Hepatocyte (in vitro differentiated cells): ENCODE data around the gene TRPM3. TPM values are rescaled to one million over a fixed set of nuclear protein-coding genes. Genes with fewer than 3 reads are reported as not detected.

ENCODE experiments used
- DNase-seq: peaks from one replicate; pipeline ENCODE4 v3.0.0-alpha.2; 2016; ENCODE audit warnings: low spot score
- H2AFZ ChIP-seq: fragments of 200-600 bp; sonication (generic); 2 replicates; pipeline ENCODE4 v1.6.0; 2016; ENCODE audit warnings: antibody characterized with exemption, mild to moderate bottlenecking
- H3K27ac ChIP-seq: fragments of 200-600 bp; sonication (generic); 2 replicates; pipeline ENCODE4 v1.5.1; 2016; ENCODE audit warnings: mild to moderate bottlenecking
- H3K27me3 ChIP-seq: fragments of 200-600 bp; sonication (generic); 2 replicates; pipeline ENCODE4 v1.6.1; 2016
- H3K36me3 ChIP-seq: fragments of 200-600 bp; sonication (generic); replicated peaks from 2 replicates; pipeline ENCODE4 v1.5.1; 2016; ENCODE audit warnings: low read depth; ENCODE audit not compliant: insufficient read depth
- H3K4me1 ChIP-seq: fragments of 200-600 bp; sonication (generic); 2 replicates; pipeline ENCODE4 v1.5.1; 2016; ENCODE audit warnings: mild to moderate bottlenecking, moderate library complexity; ENCODE audit not compliant: insufficient read depth
- H3K4me2 ChIP-seq: fragments of 200-600 bp; sonication (generic); 2 replicates; pipeline ENCODE4 v1.6.0; 2016
- H3K4me3 ChIP-seq: fragments of 200-600 bp; sonication (generic); 2 replicates; pipeline ENCODE4 v1.5.1; 2016; ENCODE audit warnings: mild to moderate bottlenecking
- H3K79me2 ChIP-seq: fragments of 200-600 bp; sonication (generic); 2 replicates; pipeline ENCODE4 v1.6.0; 2017; ENCODE audit warnings: mild to moderate bottlenecking
- H3K9me2 ChIP-seq: fragments of 200-600 bp; sonication (generic); replicated peaks from 2 replicates; pipeline ENCODE4 v1.6.0; 2017; ENCODE audit warnings: mild to moderate bottlenecking; ENCODE audit not compliant: insufficient read depth
- H3K9me3 ChIP-seq: fragments of 200-600 bp; sonication (generic); 2 replicates; pipeline ENCODE4 v1.5.1; 2016; ENCODE audit warnings: low read depth, mild to moderate bottlenecking
- H4K20me1 ChIP-seq: fragments of 200-600 bp; sonication (generic); 2 replicates; pipeline ENCODE4 v1.6.0; 2016; ENCODE audit warnings: mild to moderate bottlenecking; ENCODE audit not compliant: insufficient read depth, poor library complexity, severe bottlenecking
- CTCF ChIP-seq: fragments of 200-600 bp; sonication (generic); IDR thresholded peaks from 2 replicates; pipeline ENCODE4 v1.5.1; 2016; ENCODE audit warnings: antibody characterized with exemption, mild to moderate bottlenecking; ENCODE audit not compliant: poor library complexity
- EZH2 ChIP-seq: fragments of 200-600 bp; sonication (generic); IDR thresholded peaks from 2 replicates; pipeline ENCODE4 v1.6.1; 2016; ENCODE audit warnings: antibody characterized with exemption, mild to moderate bottlenecking, borderline replicate concordance
- EZH2phosphoT487 ChIP-seq: fragments of 200-600 bp; sonication (generic); IDR thresholded peaks from one replicate; pipeline ENCODE4 v1.6.1; 2018; ENCODE audit warnings: antibody characterized with exemption, mild to moderate bottlenecking, low read depth, moderate library complexity; ENCODE audit not compliant: unreplicated experiment, severe bottlenecking
- WGBS: methylation state at CpG from one replicate; pipeline ENCODE4 v1.1.6; 2016; ENCODE audit warnings: low lambda C conversion rate; ENCODE audit errors: missing lambda C conversion rate; 5-methylcytosine and 5-hydroxymethylcytosine counted together
- polyA plus RNA-seq: library from polyadenylated mRNA; unstranded; fragments of >200 nt; fragmentation: Nextera tagmentation; extraction: Ambion mirVana; gene quantifications from 2 replicates; pipeline ENCODE4 v1.2.1, GENCODE V29; 2016
- total RNA-seq: library from RNA; depleted of rRNA; stranded (reverse); fragments of >200 nt; gene quantifications from 2 replicates; pipeline ENCODE4 v1.2.3, GENCODE V29; 2014

The TRPM3 gene
- total and polyA plus RNA-seq, 2 experiments from 2014 or later, result 0.60 to 0.68 TPM

GRCh38 chr9:71010258-71010657 lies 111.2 kb downstream of the TRPM3 start:
- Histone ChIP-seq H3K79me2 (no peaks in the 10 kb centered on the region), H2AFZ (no peak overlapping the region), H3K9me2 (no peaks in the 10 kb centered on the region), H3K4me3 (no peak overlapping the region), H3K27ac (no peak overlapping the region), H3K9me3 (peaks cover 8% of the 10 kb centered on the region), H3K4me2 (no peak overlapping the region), H3K36me3 (no peaks in the 10 kb centered on the region), H3K27me3 (no peaks in the 10 kb centered on the region), H4K20me1 (no peaks in the 10 kb centered on the region), H3K4me1 (no peaks in the 10 kb centered on the region)
- no peak for DNase-seq
- TF ChIP-seq EZH2 (no peak), CTCF (no peak), EZH2phosphoT487 (no peak)
- 83% methylated on average over 3 of the region's 3 CpGs for WGBS

DNA sequence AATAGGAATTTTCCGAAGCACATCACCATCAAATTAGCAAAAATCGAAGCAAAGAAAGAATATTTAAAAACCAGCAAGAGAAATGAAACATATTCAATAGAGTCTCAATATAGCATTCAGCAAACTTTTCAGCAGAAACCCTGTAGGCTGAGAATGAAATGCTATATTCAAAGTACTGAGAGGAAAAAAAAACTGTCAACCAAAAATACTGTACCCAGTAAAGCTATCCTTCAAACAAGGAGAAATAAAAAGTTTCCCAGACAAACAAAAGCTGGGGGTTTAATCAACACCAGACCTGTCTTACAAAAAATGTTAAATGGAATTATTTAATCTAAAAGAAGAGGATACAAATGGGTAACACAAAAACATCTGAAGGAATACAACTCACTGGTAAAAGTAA lies 116.0 kb downstream of the TRPM3 start:
- Histone ChIP-seq H3K36me3 (no peaks in the 10 kb centered on the region), H3K9me3 (peaks cover 14% of the 10 kb centered on the region), H3K4me3 (no peak overlapping the region), H3K27me3 (no peaks in the 10 kb centered on the region), H3K4me2 (no peak overlapping the region), H2AFZ (no peak overlapping the region), H4K20me1 (no peaks in the 10 kb centered on the region), H3K4me1 (no peaks in the 10 kb centered on the region), H3K79me2 (no peaks in the 10 kb centered on the region), H3K9me2 (no peaks in the 10 kb centered on the region), H3K27ac (no peak overlapping the region)
- WGBS, result 97% methylated on average over 2 of the region's 2 CpGs
- TF ChIP-seq EZH2phosphoT487, result no peak
- no peak for TF ChIP-seq CTCF
- TF ChIP-seq EZH2, result no peak
- no peak for DNase-seq

DNA sequence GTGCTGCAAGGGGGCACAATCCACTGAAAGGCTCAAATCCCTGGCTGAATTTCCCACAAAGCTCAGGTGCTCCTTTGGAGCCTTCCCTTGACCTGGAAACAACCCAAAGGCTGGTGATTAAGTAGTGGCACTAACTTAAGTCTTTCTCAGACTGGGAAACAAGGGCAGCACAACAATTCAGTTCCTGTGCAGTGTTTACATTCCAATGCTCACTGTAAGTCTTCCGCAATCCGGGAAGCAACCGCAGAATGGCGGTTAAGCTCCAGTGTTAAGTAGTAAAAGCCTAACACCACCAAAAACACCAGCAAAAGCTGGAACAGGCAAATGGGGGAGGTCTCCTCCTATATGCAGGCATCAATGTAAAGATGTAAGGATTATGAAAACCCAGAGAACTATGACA lies 117.2 kb downstream of the TRPM3 start:
- Histone ChIP-seq H3K4me3 (no peak overlapping the region), H3K9me3 (peaks cover 14% of the 10 kb centered on the region), H3K79me2 (no peaks in the 10 kb centered on the region), H2AFZ (no peak overlapping the region), H3K4me2 (no peak overlapping the region), H3K27me3 (no peaks in the 10 kb centered on the region), H3K27ac (no peak overlapping the region), H3K9me2 (no peaks in the 10 kb centered on the region), H3K36me3 (no peaks in the 10 kb centered on the region), H4K20me1 (no peaks in the 10 kb centered on the region), H3K4me1 (no peaks in the 10 kb centered on the region)
- no peak for TF ChIP-seq CTCF
- TF ChIP-seq EZH2, result no peak
- TF ChIP-seq EZH2phosphoT487, result no peak
- no peak for DNase-seq
- WGBS, result 92% methylated on average over 4 of the region's 4 CpGs

GRCh38 chr9:71003346-71003745 lies 118.1 kb downstream of the TRPM3 start:
- TF ChIP-seq EZH2phosphoT487 (no peak), CTCF (no peak), EZH2 (no peak)
- Histone ChIP-seq H3K9me3 (peaks cover 14% of the 10 kb centered on the region), H3K79me2 (no peaks in the 10 kb centered on the region)

More at GRCh38 chr9:71003346-71003745, 118.1 kb downstream of the TRPM3 start:
- H3K4me2 ChIP-seq, result no peak overlapping the region
- 99% methylated on average over 4 of the region's 4 CpGs for WGBS
- H3K36me3 ChIP-seq, result no peaks in the 10 kb centered on the region
- no peak overlapping the region for H3K27ac ChIP-seq
- H3K4me3 ChIP-seq, result no peak overlapping the region
- no peaks in the 10 kb centered on the region for H3K27me3 ChIP-seq
- H4K20me1 ChIP-seq, result no peaks in the 10 kb centered on the region
- no peak for DNase-seq
- H3K9me2 ChIP-seq, result no peaks in the 10 kb centered on the region
- H2AFZ ChIP-seq, result no peak overlapping the region
- no peaks in the 10 kb centered on the region for H3K4me1 ChIP-seq
